Activated effector memory CD4-positive, alpha-beta T cell treated with anti-CD3 and anti-CD28 coated beads, Interleukin-2, amount 50 U/mL, for 16 hours (primary cell): ENCODE measurements around the gene SEMA6C.

Experiments used
- DNase-seq: peaks from one replicate; pipeline ENCODE4 v3.0.0-alpha.2; 2020

Gene SEMA6C

DNA sequence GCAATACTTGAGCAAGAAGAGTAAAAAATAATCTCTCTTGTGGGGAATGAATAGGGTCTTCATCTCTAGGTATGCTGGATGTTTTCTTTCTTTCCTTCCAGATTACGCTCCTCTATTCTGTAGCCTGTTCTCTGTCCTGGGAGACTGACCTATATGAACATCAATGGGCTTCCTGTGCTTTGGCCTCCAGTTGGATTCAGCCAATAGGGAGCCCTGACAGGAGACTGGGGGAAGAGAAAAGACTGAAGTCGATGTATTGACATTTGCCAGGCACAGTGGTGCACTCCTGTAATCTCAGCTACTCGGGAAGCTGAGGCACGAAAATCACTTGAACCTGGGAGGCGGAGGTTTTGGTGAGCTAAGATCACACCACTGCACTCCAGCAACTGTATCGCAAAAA lies 17.6 kb downstream of the SEMA6C start:
- no peak for DNase-seq

DNA sequence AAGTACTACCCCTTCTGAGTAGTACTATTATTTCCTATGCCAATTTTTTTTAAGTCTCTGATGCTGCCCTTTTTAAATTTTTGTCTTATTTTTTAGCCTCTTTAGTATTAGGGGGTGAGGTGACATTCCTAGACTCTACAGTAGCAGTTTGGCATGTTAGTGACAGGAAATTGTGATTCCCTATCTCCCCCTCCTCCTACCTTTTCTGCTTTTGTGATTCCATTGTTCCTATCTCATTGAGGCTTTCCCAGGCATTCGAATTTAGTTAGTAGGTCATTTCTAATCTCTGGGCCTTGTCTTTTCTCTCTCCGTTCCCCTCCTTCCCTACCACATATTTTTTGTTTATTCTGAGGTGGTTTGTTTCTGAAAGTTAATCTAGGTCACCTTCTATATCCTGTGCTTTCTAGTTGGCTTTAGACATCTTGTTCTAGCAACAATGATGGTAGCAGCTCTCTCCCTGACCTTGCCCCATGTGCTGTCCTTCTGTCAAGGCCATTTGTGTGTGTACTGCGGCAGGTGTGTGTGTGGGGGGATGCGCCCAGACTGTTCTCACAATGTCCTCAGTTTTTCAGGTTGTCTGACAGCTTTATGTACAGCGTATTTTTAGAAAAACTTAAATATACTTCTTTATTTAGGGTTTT lies 21.5 kb downstream of the SEMA6C start:
- no peak for DNase-seq

DNA sequence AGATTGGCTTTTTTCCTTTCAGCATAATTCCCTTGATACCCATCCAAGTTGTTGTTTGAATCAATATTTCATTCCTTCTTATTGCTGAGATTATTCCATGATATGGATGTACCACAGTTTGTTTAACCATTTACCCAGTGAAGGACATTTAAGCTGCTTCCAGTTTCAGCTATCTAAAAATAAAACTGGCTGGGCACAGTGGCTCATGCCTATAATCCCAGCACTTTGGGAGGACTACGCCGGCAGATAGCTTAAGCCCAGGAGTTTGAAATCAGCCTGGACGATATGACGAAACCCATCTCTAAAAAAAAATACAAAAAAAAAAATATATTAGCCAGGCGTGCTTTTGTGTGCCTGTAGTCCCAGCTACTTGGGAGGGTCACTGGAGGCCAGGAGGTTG lies 32.6 kb downstream of the SEMA6C start:
- DNase-seq = no peak

DNA sequence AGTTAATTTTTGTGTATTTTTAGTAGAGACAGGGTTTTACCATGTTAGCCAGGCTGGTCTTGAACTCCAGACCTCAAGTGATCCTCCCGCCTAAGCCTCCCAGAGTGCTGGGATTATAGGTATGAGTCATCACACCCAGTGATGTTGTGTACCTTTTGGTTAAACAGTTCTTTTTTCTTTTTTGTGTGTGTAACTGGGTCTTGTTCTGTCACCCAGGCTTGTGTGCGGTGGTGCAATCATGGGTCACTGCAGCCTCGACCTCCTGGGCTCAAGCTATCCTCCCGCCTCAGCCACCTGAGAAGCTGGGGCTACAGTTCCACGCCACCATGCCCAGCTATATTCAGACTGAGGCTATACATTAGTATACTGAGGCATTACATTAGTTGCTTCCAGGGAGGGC lies 38.1 kb downstream of the SEMA6C start:
- DNase-seq = peak; percentile 47

DNA sequence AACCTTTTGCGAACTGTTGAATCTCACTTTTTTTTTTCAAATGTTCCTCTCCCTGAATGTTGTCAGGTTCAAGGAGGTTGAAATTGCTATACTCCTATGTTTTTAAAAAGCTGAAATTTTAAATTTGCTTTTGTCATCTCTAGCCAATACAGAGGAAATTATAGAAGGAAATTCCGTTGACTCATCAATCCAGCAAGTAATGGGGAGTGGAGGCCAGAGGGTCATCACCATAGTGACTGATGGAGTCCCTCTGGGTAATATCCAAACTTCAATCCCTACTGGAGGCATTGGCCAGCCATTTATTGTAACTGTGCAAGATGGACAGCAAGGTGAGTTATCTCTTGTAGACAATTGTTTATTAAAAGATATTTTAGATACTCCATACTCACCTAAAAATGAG lies 39.5 kb downstream of the SEMA6C start:
- no peak for DNase-seq

DNA sequence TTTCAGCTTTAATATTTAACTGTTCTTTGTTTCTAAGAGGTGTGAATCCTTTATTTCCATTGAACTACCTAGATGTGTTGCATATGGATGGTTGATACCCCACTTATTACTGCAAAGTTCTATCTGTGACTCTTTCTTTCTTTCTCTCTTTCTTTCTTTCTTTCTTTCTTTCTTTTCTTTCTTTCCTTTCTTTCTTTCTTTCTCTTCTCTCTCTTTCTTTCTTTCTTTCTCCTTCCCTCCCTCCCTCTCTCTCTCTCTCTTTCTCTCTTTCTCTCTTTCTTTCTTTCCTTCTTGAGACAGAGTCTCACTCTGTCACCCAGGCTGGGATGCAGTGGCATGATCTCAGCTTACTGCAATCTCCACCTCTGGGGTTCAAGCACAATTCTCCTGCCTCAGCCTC lies 41.8 kb downstream of the SEMA6C start:
- DNase-seq = no peak

DNA sequence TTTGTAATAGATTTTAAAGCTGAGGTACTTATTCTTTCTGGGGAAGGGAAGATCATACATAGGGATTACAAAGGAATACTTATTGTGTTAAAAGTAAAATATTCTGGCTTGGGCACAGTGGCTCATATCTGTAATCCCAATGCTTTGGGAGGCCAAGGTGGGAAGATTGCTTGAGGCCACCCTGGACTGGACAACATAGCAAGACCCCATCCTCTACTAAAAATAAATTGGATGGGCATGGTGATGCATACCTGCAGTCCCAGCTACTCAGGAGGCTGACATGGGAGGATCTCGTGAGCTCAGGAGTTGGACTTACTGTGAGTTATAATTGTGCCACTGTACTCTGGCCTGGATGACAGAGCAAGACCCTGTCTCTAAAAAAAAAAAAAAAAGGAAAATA lies 48.3 kb downstream of the SEMA6C start:
- DNase-seq = peak; percentile 12

DNA sequence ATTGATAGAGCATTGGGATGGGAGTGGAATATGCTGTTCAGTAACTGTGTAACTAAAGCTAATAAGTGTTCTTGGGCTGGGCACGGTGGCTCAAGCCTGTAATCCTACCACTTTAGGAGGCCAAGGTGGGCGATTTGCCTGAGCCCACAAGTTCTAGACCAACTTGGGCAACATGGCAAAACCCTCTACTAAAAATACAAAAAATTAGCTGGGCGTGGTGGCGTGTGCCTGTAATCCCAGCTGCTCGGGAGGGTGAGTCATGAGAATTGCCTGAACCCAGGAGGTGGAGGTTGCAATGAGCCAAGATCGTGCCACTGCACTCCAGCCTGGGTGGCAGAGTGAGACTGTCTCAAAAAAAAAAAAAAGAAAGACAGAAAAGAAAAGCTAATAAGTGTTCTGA lies 49.0 kb downstream of the SEMA6C start:
- peak; percentile 39 for DNase-seq

DNA sequence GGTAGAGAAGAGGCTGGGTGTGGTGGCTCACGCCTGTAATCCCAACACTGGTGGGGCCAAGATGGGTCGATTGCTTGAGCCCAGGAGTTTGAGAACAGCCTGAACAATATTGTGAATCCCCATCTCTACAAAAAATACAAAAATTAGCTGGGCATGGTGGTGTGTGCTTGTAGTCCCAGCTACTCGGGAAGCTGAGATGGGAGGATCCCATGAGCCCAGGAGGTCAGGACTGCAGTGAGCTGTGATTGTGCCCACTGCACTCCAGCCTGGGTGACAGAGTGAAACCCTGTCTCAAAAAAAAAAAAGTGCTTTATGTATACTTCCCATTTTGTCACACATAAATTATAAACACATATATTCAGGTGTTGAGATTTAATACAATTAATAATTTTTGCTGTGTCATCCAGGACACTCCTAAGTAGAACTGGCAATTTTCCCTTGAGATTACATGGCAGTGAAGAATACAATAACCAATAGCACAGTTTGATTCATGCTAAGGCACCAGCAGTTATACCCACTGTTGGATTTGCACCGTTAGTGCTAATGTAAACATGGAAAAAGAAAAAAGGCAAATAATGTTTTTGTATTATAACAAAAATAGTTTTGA lies 60.4 kb downstream of the SEMA6C start:
- DNase-seq = no peak
